GM19328 (cell line): Measurements from ENCODE around the gene PLCL1.

ENCODE experiments used
- ATAC-seq: cut with Tn5 transposase; IDR thresholded peaks from one replicate; pipeline ENCODE4 v1.9.1; 2021; ENCODE audit warnings: mild to moderate bottlenecking, moderate library complexity; ENCODE audit not compliant: unreplicated experiment

PLCL1 gene

DNA sequence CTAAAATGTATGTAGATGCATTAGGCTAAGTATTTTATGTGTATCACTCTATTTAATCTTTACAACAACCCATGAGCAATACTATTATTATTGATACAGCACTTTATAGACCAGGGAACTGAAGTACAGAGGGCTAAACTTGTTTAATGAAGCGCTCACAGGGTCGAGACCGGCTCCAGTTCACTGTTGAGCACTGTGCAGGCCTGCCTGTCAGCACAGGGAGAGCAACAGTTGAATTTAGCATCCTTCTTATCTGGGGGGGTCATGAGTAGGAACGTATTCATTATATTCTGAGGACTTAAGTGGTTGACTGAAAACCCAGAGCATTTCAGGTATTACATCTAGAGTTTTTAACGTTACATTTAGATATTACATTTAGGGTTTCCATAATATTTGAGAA lies 120.1 kb downstream of the PLCL1 start:
- no peak for ATAC-seq

DNA sequence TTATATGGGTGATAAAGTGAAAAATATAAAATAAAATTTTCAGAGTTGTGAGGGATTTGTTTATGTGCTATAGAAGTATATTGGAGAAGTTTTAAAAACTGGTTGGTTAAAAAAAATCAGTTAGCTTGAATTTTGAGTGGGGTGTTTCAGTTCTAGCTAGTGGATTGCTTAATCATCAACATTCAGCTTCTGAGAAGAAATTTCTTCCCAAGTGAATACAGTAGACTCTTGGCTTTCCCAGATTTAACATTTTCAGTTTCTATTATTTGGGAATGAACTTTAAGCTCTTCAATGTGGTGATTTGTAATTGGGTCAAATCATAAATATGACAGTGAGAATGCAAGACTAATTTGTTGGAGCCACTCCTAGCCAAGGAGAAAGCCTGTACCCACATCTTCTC lies 120.8 kb downstream of the PLCL1 start:
- ATAC-seq = no peak

DNA sequence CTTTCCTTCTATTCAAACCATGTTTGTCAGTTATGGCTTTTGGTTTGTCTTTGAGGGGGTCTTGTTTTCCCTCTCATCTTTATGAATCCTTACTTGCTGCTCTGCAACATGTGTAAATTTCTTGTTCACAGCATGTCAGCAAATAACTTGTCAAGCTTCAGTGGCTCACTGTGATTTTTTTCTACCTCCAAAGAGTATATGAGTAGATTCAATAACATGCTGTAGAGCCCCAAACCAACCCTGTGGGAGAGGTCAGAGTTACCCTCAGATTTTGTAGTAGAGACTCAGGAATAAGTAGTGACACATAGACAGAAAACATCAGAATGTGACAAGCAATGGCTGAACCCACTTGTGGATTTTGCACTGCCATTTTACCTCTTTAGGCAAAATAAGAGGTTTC lies 121.6 kb downstream of the PLCL1 start:
- no peak for ATAC-seq

DNA sequence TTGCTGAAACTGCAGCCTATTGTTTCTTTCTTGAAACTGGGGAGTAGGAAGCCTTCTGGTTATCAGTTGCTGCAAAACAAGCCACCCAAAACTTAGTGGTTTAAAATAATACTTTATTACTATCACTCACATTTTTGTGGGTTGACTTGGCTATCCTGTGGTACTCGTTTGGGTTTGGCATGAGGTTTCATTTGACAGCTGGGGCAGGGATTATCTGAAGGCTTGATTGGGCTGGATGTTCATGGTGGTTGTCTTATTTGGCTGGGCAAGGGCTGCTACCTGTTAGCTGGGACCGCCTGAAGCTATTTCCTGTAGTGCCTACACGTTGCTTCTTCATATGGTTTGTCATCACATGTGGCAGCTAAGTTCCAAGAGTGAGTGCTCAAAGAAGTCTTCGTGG lies 122.3 kb downstream of the PLCL1 start:
- ATAC-seq = no peak

DNA sequence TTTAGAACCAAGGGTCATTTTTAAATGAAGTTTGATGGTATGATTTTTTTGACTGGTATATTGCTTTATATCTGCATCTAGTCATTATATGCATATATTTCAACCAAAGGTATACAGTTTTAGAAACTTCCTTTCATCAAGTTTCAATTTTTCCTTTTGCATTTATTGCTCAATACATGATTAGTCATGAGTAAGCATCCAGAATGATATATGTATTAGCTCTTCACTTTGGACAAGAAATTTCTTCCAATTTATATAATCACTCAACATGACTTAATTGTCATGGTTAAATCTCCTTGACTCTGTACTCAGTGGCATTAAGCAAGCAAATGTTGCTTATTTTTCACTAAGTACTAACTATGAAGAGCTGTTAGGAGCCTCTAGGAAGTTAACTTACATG lies 123.6 kb downstream of the PLCL1 start:
- ATAC-seq = no peak

DNA sequence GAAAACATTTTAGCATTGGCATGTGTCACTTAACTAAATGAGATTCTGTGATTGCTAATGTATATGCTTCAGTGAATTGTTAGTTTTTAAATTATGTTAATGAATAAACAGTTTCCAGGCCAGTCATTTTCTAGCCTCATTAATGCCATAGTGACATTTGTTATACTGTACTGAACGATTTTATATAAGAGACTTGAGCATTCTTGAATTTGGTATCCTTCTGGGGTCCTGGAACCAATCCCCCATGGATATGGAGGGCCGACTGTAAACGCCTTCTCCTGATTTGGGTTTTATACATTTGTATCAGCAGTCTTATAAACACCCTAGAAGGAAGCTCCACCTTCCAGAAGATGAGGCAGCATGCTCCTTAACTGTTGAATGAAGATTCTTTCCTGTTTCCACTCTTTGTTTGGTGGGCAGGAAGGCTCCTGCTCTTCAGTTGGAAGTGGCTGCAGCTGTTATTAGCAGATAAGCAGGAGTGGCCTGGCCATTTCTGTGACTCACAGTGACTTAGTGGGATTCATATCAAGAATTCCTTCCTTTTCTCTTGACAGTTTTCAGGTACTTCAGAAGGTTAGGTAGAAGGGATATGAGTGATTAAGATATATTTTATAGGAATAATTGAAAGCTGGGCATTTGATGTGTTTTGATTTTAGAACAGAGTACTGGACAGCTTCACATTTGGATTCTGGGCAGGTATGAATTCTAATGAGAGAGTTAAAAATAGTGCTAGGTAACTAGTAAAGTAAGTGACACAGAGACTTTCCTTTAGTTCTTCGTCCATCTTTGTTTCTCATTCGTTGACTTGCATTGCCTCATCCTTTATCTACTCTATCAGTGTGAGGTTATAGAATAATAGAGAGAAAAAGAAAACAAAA lies 124.9 kb downstream of the PLCL1 start:
- ATAC-seq = no peak

DNA sequence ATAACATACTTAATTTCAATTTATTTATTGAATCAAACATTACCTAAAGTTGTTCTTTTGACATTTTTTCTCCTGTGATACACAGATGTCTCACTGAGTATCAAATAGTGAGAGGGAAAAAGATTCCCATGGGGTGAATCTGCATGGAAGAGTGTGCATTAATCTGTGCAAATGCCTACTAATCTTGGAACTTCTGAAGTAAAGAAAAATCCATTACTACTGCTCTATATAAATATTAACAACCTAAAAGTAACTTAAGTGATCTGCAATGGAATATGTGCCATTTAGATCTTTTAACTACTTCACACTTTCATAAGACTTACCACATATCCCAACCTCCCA lies 125.5 kb downstream of the PLCL1 start:
- ATAC-seq = no peak

DNA sequence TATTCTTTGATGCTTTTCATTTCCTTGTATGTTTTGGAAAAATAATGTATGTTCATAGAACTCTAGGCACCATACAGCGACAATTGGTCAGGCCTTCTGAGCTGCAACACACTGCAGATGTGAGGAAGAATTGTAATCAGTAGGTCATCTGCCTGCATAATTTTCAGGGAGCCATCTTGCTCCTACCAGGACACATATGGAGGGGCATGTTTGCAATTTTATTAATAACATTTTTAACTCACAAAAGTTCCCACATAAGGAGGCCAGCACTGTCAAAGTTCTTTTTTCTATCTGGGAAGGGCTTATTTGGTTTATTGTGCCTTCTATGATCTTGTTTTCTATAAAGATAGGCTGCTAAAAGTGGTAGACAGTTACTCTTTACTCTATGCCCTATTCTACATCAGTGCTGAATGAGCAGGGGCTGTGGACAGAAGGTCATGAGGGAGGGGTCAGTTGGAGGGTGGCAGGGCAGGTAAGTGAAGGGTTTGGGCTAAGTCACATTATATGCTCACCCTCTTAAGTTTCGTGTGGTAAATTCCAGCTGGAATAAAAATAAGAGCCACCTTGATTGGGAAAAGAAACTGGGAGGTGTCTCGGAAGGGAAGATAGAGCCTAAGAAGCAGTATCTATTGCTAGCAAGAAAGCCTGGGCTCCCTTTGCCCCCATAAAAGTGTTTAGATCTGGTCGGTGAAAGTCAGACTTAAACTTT lies 126.3 kb downstream of the PLCL1 start:
- ATAC-seq = no peak

DNA sequence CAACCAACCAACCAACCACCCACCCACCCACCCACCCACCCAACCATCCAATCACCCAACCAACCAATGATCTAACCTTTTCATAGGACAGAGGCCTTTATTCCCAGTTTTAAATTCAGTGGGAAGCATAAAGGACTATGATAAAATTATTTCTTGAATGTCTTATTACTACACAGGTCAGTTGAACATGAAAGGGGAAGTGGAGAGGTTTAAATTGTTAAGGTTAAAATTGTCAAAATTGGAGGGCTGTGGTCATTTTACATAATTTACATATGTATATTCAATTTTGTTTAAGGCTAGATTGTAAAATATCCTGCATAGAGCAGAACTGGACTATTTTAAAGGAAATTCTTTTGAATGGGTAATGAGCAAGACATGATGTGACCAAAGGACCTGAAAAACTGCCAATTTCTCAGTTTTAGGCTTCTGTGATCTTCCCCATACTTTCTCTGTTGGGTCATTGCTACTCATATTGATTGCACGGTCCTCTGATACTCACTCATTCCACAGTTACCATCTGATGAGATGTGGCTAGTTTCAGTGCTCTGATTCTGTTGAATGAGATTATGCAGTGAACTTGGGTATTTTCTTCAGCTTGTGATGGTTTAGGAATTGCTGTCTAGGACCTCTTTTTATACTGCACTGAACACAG lies 127.4 kb downstream of the PLCL1 start:
- no peak for ATAC-seq

DNA sequence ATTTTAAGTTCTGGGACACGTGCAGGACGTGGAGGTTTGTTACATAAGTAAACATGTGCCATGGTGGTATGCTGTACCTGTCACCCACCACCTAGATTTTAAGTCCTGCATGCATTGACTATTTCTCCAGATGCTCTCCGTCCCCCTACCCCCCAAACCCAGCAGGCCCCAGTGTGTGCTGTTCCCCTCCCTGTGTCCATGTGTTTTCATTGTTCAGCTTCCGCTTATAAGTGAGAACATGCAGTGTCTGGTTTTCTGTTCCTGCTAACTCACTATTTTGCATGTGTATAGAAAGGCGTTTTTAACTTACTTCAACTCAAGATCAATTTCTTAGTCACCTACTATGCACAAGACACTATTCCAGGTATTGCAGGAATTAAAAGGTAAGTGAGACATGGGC lies 128.0 kb downstream of the PLCL1 start:
- no peak for ATAC-seq

DNA sequence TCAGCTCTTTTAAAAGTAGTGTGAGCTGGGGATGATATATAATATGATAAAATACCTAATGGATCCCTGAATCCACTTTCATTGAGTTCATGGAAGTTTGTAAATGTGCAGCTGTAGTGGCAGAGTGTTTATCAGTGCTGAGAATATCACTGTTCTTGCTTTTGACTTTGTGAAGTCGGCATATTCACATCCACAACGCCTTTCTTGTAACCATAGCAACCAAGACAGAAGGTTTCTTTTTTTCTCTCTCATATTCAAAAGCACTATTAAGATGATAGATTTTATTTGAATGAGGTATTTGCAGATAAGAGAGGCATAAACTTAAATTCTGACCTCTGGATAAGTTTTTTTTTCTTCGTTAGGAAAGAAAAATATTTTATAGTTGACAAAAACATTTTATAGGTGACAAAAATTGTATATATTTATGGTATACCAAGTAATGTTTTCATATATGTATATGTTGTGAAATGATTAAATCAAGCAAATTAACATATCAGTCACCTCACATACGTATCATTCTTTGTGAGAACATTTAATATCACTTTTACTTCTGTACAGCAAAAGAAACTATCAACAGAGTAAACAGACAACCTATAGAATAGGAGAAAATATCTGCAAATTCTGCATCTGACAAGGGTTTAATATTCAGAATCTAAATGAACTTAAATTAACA lies 130.0 kb downstream of the PLCL1 start:
- no peak for ATAC-seq

DNA sequence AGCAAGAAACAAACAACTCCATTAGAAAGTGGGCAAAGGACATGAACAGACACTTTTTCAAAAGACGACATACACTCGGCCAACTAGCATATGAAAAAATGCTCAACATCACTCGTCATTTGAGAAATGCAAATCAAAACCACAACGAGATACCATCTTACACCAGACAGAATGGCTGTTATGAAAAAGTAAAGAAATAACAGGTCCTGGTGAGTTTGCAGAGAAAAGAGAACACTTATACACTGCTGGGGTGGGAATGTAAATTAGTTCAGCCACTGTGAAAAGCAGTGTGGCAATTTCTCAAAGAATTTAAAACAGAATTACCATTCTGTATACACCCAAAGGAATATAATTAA lies 130.5 kb downstream of the PLCL1 start:
- no peak for ATAC-seq

DNA sequence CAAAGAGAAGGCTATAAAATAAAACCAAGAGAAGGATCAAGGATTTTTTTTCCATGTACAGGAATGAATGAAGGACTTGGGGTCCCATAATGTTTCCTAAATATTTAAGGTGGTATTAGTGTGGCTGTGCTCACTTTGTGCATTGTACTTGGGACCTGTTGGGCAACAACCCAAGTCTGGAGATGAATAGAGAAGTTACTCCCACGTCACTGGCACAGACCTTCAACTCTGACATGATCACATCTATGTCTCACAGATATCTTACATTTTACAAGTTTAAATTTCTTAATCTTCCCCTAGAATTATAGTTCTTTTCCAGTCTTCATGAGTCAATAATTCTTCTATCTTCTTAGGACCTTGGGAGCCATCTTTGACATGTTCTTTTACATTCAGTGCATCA lies 133.4 kb downstream of the PLCL1 start:
- no peak for ATAC-seq

DNA sequence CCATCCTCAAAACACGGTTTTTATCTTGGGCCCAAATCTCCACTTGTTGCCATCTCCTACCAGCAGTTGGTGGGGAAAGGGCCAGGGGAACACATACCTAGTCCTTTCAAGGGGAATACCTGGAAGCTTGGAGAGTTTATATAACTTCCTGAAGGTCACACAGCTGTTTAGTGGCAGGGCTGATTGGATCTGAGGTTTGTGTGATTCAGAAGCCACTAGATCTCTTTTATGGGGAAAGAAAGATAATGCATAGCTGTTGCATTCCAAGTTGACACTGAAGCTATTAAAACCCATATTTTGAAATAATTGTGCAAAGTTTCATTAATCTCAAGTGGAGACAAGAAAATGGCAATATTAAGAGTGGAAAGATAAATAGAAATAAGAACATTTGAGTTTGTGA lies 134.2 kb downstream of the PLCL1 start:
- no peak for ATAC-seq

DNA sequence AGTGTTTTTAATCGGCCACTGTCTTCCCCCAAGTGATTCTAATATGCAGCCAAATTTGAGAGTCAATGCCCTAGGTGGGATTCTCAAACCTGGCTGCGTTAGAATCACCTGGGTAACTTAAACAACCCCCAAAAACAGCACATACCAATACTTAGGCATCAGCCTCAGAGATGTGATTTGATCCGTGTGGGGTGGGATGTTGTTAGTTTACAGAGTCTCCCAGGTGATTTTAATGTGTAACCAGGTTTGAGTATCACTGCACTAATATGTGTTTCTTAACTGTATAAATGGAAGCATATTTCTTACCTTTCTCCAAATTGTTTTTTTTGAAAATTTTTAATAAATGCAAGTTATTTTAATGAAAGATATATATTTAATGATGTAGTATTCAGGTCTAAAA lies 135.4 kb downstream of the PLCL1 start:
- no peak for ATAC-seq

DNA sequence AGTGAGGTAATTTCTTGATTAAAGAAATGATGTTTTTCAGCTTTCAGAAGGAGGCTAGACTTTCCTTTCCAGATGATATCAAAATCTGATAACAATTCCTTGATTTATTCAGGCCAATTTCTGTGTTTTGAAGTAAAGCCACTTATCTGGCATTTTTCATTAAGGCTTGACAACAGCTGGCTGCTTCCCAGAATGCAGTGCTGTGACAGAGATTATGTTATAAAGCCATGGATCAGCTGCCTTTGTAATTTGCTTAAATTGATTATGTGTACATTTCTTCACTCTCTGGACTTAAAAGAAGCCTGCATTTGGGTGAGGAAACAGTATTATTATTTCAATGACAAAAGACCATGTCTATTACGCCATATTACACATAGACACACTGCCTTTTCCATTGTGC lies 136.0 kb downstream of the PLCL1 start:
- ATAC-seq = no peak

DNA sequence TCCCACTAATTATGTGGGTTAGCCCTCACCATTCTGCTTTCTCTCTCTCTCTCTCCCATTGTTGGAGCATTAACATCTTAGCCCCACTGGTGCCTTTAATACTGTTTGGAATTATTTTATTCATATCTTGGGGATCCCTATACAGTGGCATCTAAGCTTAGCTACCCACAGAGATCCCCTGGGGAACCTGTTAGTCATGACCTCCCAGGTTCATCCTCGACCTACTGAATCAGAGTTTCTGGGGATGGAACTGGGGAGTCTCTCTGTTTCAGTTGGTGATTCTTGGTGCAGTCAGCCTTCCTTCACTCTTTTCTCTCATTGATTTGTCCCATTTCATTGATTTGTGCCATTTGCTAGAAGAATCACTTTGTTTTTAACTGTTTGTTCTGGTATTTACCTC lies 137.3 kb downstream of the PLCL1 start:
- ATAC-seq = no peak

DNA sequence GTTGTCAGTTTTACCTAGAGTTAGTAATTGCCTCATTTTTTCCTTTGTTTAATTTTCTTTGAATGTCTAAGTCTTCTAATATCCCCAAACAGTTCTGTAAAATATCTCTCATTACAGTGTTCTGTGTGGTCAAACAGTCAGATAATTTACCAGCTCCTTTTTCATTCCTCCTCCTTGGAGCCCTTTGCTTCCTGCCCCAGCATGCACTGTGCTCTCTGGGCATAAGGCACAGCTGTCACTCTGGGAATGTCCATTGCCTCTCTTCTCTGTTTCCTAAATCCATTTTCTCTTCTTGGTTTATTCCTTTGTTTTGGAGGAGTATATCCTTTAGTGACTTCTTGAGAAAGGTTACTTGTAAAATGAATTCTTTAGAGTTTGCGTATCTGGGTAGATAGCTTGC lies 139.3 kb downstream of the PLCL1 start:
- no peak for ATAC-seq

DNA sequence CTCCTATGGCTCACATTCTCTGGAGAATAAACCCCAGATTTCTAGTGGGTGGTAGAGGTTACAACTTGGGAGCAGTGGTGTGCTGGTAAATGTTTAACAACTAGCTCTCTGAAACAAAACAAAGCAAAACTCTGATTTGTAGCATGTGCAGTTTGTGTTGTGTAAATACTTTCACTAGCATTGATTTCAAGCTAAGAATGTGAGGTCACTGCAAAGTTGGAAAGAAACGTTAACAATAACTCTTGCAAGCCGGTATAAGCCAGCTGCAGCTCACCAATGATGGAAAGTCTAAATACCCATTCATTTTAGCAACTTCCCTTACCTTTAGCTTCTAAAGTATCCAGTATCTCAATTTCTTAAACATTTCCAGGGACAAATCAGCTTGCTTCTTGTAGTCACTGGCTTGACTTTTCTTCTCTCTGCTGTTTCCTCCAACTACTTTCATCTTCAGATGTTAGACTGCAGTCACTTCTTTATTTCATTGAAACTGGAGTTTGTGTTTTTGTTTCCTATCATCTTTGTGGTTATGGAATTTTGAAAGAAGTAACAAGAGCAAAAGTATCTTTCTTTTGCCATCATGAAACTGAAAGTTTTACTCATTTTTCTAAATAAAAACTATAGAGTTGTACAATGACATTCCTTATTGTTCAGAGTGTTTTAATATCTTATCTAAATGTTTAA lies 140.2 kb downstream of the PLCL1 start:
- ATAC-seq = no peak

DNA sequence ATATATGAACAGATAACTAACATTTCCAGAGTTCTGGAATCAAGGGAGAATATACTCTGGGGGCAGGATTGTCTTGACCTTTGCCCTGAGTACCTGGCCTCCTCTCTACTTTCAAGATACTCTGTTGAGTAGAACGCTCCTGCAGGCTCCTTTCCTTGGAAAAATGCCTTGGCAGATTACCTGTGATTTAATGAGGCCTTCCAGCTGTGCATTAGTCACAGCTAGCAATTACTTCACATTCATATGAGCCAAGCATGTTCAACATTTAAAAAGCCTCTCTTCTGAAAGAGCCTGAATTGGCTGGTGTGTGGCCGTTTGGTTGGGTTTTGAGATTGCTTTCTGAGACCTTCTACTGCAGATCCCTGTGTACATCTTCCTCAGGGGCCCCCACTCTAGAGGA lies 142.2 kb downstream of the PLCL1 start:
- no peak for ATAC-seq

DNA sequence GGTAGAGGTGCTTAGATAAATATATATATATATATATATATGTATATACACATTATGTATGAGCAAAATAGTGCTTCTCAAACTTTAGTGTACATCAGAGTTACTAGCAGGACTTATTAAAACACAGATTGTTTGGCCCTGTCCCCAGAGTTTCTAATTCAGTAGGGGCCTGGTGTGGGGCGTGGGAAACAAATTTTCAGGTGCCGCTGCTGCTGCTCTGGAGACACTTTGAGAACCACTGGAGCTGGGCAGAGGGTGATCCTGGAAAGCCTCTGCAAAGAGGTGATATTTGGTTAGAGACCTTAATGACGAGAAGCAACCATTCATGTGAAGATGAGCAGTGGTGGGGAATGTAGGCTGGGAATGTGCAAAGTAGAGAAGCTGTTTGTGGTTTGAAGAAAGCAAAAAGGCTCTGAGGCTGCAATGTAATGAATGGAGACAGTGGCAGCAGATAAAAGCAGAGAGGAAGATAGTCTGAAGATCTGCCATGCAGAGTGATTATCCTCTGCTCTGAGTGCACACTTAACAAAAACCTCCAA lies 142.9 kb downstream of the PLCL1 start:
- no peak for ATAC-seq
